Hindlimb muscle (tissue), 1 donor: ENCODE results near the gene RASIP1. TPM values are rescaled to one million over a fixed set of nuclear protein-coding genes. Genes with fewer than 3 reads are reported as not detected.

Source experiments
- DNase-seq: peaks from one replicate; pipeline ENCODE4 v3.0.0-alpha.2; 2013
- polyA plus RNA-seq: library from polyadenylated mRNA; unstranded; fragments of 120-200 nt; gene quantifications from one replicate; pipeline ENCODE4 v1.2.1, GENCODE V29; 2013; ENCODE audit not compliant: insufficient read length

Gene RASIP1
- polyA plus RNA-seq, 1 donor = 32.8 TPM

DNA sequence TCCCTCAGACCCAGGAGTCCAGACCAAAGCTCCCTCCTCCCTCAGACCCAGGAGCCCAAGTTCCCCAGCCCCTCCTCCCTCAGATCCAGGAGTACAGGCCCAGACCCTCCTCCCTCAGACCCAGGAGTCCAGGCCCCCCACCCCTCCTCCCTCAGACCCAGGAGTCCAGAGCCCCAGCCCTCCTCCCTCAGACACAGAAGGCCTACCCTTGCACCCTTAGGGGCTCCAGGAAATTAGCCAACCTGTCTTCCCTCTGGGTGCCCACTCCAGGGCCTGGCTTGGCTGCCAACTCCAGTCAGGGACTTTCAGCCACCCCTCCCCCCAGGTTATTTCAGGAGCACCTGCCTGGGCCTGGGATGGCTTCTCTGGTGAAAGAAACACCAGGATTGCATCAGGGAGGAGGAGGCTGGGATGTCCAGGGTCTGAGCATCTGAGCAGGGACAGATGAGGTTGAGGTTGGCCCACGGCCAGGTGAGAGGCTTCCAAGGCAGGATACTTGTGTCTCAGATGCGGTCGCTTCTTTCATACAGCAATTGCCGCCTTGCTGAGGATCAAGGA lies 14.8 kb upstream of the RASIP1 start, which contains the start of gene FGF21:
Gene FGF21 (plus strand): TSS at position 441 of the 558 bp plus-strand sequence. CDS start 713 bp downstream, outside the sequence.
- no peak for DNase-seq

DNA sequence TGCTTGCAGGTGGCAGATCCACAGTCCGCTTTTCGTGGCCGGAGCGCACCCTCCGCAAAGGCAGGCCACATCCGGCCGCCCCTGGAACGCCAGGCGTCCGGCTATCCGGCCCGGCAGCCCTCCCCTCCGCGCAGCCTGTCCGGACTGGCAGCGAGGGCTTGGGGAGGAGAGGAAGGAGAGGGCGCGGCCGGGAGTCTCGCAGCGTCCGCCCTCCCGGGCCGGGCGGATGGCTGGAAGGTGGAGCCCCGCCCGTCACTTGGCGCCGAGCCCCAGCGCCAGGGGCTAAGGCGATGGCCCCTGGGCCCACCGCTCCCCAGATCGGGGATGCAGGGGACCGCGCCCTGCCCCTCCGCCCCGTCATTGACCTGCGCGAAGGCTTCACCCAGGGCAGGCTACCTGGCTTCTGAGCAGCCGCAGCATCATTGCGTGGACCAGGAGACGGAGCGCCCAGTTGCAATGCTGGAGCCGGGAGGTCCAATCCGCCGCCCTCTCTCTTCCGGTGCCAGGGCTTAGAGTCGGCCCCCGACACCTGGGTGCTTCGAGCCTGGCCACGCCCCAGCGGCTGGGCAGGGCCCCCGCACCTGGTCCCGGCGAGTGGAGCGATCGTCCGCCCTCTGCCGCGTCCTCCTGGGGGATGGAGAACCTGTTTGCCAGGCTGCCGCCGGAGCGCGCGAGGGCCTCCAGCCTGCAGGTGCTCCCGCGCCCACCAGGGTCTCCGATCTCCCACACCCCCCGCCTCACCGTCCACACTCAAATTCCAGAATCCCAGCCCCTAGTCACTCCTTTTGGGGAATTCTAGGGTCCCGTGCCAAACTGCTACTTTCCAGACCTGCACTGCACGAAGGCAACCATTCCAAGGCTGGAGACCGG lies 12.3 kb upstream of the RASIP1 start, which contains the start of gene FUT1:
Gene FUT1 (minus strand): TSS at position 146 of the 870 bp plus-strand sequence. CDS start 1,360 bp downstream, outside the sequence.
- no peak for DNase-seq

DNA sequence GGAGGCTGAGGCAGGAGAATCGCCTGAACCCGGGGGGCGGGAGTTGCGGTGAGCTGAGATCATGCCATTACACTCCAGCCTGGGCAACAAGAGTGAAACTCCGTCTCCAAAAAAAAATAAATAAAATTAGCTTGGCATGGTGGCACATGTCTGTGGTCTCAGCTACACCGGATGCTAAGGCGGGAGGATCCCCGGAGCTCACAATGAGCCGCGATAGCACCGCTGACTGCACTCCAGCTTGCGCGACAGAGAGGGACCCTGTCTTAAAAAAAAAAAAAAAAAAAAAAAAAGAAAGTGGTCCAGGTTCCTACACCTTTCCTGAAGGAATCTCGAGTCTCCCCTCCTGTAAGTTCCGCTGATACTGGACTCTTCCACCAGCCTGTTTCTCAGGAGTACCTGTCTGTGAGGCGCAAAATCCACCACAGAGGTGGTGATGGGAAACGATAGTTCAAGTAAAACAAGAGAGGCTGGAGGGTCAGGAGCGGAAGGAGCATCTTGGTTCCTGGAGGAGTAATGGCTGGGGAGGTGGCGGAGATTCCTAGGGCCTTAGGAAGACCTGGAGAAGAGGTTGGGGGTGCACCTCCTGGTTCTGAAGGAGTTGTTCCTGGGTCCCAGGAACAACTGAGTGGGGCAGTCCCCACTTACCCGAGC lies 11.6 kb upstream of the RASIP1 start:
- no peak for DNase-seq

- no peak for DNase-seq
These were observed 10.5 kb upstream of the RASIP1 start for GRCh38 chr19:48750771-48751504.

- DNase-seq = no peak
These were observed 9.9 kb upstream of the RASIP1 start for GRCh38 chr19:48750351-48750750.

DNA sequence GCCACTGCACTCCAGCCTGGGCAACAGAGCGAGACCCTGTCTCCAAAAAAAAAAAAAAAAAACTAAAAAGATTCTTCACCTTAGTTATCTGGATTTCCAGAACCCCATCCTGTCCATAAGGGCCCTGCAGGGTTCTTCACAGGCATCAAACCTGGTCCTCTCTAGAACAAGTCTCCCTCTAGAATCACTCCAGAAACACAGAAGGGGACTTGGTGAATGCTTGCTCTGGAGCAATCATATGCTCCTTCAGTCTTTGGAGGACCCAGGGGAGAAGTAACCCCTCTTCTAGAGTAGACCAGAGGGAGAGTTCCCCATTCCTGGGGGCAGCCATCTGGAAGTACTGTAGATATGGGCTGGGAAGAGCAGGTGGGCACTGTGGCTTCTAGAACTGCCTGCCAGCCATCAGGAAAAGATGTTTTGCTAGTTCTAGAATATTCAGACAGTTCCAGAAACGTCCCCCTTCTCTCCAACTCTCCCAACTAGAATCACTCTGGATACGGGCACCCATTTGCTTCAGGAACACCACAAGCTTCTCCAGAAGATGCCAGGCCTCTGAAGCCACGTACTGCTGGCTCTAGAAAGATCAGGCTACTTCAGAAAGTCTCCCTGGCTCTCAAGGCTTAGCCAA lies 9.3 kb upstream of the RASIP1 start:
- DNase-seq = no peak

- DNase-seq = peak; percentile 80
These were observed 6.5 kb upstream of the RASIP1 start, which contains the start of gene IZUMO1 for GRCh38 chr19:48746738-48747575. Gene IZUMO1 (minus strand): TSS chr19:48746909. CDS start chr19:48745859, 1,050 bp downstream.

GRCh38 chr19:48746110-48746509 lies 5.7 kb upstream of the RASIP1 start:
- no peak for DNase-seq

- no peak for DNase-seq
These were observed 5.0 kb upstream of the RASIP1 start for GRCh38 chr19:48745208-48745995.

DNA sequence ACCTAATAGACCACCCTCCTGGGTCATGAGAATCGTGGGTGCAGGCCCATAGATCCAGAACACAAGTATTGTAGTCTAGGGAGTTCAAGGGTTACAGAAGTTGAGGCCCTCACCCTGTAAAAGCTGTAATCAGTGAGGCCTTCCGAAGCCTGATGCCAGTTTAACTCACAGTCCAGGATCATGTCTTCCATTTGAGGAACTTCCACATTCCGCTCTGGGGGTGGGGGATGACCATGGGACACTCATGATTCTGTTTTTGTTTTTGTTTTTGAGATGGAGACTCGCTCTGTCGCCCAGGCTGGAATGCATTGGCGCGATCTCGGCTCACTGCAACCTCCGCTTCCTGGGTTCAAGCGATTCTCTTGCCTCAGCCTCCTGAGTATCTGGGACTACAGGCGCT lies 1.7 kb upstream of the RASIP1 start:
- DNase-seq = no peak

- DNase-seq = no peak
These were observed 954 bp upstream of the RASIP1 start for GRCh38 chr19:48741129-48741999.

- DNase-seq = no peak
These were observed 826 bp downstream of the RASIP1 start for GRCh38 chr19:48739404-48740163.

GRCh38 chr19:48738557-48739403 lies 1.6 kb downstream of the RASIP1 start:
- peak; percentile 88 for DNase-seq

- DNase-seq = no peak
These were observed 2.9 kb downstream of the RASIP1 start for GRCh38 chr19:48737360-48737998.

DNA sequence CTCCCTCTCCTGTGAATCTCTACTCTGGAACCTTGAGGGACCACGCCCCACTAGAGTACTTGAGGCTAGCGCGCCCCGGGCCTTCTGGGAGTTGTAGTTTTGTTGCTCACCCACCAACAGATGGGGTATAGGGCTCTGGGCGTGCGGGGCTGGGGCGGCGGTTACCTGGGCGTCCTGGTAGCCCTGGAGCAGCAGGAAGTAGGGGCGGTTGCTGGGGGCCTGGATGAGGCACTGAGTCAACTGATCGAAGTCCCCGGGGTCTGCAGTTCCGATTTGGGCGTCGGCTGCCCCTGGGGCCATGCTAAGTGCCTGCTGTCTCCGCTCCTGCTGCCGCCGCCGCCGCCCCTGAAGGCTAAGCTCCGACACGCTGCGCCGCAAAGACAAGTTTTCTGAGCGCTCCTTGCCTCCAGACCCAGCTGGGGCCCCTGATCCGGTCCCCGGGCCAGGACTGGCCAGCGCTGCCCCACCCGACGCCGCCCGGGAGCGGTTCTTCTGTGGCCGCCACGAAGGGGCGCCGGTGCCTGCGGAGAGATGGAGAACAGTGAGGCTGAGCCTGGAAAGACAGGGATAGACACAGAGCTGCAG lies 5.3 kb downstream of the RASIP1 start:
- DNase-seq = no peak

DNA sequence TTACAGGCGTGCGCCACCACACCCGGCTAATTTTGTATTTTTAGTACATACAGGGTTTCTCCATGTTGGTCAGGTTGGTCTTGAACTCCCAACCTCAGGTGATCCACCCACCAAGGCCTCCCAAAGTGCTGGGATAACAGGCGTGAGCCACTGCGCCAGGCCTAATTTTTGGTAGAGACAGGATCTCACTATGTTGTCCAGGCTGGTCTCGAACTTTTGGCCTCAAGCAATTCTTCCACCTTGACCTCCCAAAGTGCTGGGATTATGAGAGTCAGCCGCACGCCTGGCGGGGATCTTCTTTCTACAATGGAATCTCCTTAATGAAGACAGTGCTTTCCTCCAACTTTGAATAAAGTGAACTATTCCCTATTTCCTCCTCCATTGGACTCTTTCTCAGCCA lies 5.8 kb downstream of the RASIP1 start:
- no peak for DNase-seq
